ENCODE data around the gene STUB1.

The STUB1 gene

DNA sequence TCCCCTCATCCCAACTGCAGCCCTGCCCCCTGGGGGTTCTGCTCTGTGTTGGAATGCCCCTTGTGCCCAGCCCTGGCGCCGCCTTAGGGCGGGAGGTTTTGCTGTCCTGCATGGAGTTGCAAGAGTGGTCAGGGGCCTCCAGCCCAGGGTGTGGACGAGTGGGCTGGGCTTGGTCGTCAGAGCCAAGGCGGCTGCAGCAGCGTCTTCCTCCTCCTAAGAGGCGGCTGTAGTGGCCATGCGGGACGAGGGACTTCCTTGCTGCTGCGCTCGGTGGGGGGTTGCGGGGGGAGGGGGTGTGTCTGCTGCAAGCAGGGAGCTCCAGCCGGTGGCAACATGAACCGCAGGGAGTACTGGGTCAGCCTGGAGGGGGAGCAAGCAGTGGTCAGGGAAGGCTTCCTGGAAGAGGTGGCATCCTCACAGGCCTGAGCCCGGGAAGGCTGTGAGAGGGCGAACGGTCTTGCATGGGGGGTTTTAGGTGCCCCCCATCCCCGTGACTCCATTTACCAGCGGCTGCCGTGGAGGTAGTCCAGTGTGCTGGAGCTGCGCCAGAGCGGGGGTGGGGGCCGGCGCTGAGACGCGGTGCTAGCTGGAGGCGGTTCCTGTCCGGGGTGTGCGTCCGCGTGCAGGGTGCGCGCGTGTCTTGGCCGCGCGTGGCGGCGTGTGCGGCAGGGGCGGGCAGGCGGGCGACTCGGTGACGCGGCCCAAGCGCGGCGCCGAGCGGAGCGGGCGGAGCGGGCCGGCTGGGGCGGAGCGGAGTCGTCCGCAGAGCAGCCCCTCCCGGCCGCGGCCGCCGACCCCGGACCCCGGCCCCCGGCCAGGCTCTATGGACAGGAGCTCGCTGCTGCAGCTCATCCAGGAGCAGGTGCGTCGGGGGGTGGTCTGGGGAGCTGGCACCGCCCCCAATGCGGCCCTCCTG lies 5.0 kb upstream of the STUB1 start, which contains the start of gene RHBDL1:
TSS of gene RHBDL1 (plus strand) at position 704 of the 916 bp plus-strand sequence. CDS start at position 824, 120 bp downstream.
- DNase-seq (ENCODE audit: low spot score) = no peak
- TF ChIP-seq, protein P1, sequence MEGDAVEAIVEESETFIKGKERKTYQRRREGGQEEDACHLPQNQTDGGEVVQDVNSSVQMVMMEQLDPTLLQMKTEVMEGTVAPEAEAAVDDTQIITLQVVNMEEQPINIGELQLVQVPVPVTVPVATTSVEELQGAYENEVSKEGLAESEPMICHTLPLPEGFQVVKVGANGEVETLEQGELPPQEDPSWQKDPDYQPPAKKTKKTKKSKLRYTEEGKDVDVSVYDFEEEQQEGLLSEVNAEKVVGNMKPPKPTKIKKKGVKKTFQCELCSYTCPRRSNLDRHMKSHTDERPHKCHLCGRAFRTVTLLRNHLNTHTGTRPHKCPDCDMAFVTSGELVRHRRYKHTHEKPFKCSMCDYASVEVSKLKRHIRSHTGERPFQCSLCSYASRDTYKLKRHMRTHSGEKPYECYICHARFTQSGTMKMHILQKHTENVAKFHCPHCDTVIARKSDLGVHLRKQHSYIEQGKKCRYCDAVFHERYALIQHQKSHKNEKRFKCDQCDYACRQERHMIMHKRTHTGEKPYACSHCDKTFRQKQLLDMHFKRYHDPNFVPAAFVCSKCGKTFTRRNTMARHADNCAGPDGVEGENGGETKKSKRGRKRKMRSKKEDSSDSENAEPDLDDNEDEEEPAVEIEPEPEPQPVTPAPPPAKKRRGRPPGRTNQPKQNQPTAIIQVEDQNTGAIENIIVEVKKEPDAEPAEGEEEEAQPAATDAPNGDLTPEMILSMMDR (IDR thresholded peaks at IDR 0.05; ENCODE audit: borderline replicate concordance, control extremely low read depth, extremely low read depth, insufficient read depth, missing control alignments) = no peak
- in situ Hi-C loops (cut with MboI; ENCODE audit: low sequenced_read_pairs, unreplicated experiment) = no loop called here

DNA sequence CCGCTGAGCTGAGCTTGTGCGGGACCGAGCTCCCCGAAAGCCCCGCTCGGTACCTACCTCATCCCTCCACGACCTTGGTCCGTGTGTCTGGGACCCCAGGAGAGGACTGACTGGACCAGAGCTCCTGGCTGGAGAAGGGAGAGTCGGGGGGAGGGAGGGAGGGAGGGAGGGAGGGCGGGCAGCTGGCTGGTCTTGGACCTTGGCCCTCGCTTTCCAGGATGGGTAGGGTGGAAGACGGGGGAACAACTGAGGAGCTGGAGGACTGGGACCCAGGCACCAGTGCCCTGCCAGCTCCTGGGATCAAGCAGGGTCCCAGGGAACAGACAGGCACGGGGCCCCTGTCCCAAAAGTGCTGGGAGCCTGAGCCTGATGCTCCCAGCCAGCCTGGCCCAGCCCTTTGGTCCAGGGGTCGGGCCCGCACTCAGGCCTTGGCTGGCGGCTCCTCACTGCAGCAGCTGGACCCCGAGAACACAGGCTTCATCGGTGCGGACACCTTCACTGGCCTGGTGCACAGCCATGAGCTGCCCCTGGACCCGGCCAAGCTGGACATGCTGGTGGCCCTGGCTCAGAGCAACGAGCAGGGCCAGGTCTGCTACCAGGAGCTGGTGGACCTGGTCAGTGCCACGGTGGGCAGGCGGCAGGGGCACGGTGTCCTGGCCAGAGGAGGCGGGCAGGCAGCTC lies 4.2 kb upstream of the STUB1 start:
- TF ChIP-seq, protein P1 (IDR thresholded peaks at IDR 0.05; ENCODE audit: borderline replicate concordance, control extremely low read depth, extremely low read depth, insufficient read depth, missing control alignments) = no peak
- in situ Hi-C loops (cut with MboI; ENCODE audit: low sequenced_read_pairs, unreplicated experiment) = no loop called here

DNA sequence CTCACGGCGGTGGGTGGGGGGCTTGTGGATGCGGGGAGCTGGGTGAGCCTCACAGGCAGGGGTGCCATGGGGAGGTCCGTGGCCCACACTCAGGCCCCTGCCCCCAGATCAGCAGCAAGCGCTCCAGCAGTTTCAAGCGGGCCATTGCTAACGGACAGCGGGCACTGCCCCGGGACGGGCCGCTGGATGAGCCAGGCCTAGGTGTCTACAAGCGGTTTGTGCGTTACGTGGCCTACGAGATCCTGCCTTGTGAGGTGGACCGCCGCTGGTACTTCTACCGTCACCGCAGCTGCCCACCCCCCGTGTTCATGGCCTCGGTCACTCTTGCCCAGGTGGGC lies 3.7 kb upstream of the STUB1 start:
- in situ Hi-C loops (cut with MboI; ENCODE audit: low sequenced_read_pairs, unreplicated experiment) = no loop called here
- TF ChIP-seq, protein P1 (IDR thresholded peaks at IDR 0.05; ENCODE audit: borderline replicate concordance, control extremely low read depth, extremely low read depth, insufficient read depth, missing control alignments) = no peak

More for the DNA sequence above, 4.2 kb upstream of the STUB1 start:
- DNase-seq (ENCODE audit: low spot score) = no peak

DNA sequence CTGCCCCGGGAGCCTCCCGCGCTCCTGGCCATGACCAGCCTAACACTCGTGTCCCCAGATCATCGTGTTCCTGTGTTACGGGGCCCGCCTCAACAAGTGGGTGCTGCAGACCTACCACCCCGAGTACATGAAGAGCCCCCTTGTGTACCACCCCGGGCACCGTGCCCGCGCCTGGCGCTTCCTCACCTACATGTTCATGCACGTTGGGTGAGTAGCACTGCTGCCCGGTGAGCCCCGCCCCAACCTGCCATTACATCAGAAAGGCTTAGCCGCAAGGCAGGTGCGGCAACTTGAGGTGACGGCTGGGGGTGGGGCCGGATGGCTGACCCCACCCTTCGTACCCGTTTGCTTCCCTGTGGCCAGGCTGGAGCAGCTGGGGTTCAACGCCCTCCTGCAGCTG lies 3.3 kb upstream of the STUB1 start:
- in situ Hi-C loops (cut with MboI; ENCODE audit: low sequenced_read_pairs, unreplicated experiment) = no loop called here
- DNase-seq (ENCODE audit: low spot score) = no peak
- TF ChIP-seq, protein P1 (IDR thresholded peaks at IDR 0.05; ENCODE audit: borderline replicate concordance, control extremely low read depth, extremely low read depth, insufficient read depth, missing control alignments) = no peak

More for the DNA sequence above, 3.7 kb upstream of the STUB1 start:
- no peak for DNase-seq (ENCODE audit: low spot score)

DNA sequence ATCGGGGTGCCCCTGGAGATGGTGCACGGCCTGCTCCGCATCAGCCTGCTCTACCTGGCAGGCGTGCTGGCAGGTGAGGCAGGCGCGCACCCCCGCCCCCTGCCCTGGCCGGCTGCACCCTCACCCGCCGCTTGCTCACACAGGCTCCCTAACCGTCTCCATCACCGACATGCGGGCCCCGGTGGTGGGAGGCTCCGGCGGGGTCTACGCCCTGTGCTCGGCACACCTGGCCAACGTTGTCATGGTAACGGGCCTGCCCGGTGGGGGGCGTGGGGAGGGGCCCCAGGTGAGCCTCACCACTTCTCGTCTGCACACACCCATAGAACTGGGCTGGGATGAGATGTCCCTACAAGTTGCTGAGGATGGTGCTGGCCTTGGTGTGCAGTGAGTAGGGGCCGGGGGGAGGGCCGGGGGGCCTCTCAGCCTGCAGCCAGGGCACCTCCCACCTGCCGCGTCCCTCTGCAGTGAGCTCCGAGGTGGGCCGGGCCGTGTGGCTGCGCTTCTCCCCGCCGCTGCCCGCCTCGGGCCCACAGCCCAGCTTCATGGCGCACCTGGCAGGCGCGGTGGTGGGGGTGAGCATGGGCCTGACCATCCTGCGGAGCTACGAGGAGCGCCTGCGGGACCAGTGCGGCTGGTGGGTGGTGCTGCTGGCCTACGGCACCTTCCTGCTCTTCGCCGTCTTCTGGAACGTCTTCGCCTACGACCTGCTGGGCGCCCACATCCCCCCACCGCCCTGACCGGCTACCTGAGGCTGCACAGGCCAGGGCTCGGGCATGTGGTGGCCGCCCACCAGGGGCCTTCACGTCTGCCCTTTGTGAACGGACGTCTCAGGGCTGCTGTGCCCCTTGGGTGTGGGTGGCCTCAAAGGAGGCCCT lies 2.7 kb upstream of the STUB1 start:
- TF ChIP-seq, protein P1 (IDR thresholded peaks at IDR 0.05; ENCODE audit: borderline replicate concordance, control extremely low read depth, extremely low read depth, insufficient read depth, missing control alignments) = no peak
- no peak for DNase-seq (ENCODE audit: low spot score)
- in situ Hi-C loops (cut with MboI; ENCODE audit: low sequenced_read_pairs, unreplicated experiment) = no loop called here
